SJCRH30 (cell line): ENCODE results near the gene OTUB2. TPM values are rescaled to one million over a fixed set of nuclear protein-coding genes. Genes with fewer than 3 reads are reported as not detected.

Experiments used
- DNase-seq, 2 experiments: peaks; one replicate each; pipeline ENCODE4 v3.0.0-alpha.2; 2015 to 2020
- H3K27ac ChIP-seq: fragments of 250-450 bp; sonication (Bioruptor Pico); 2 replicates; pipeline ENCODE4 v1.5.1; 2020; ENCODE audit warnings: mild to moderate bottlenecking, moderate library complexity
- H3K27me3 ChIP-seq: fragments of 250-450 bp; sonication (Bioruptor Pico); 2 replicates; pipeline ENCODE4 v1.5.1; 2020; ENCODE audit warnings: mild to moderate bottlenecking, moderate library complexity
- H3K36me3 ChIP-seq: fragments of 250-450 bp; sonication (Bioruptor Pico); 2 replicates; pipeline ENCODE4 v1.5.1; 2020; ENCODE audit warnings: mild to moderate bottlenecking, moderate library complexity
- H3K4me1 ChIP-seq: fragments of 250-450 bp; sonication (Bioruptor Pico); 2 replicates; pipeline ENCODE4 v1.5.1; 2020; ENCODE audit warnings: mild to moderate bottlenecking, moderate library complexity
- H3K4me3 ChIP-seq: fragments of 250-450 bp; sonication (Bioruptor Pico); 2 replicates; pipeline ENCODE4 v1.5.1; 2020; ENCODE audit warnings: mild to moderate bottlenecking, moderate library complexity
- H3K9me3 ChIP-seq: fragments of 250-450 bp; sonication (Bioruptor Pico); replicated peaks from 2 replicates; pipeline ENCODE4 v1.5.1; 2020; ENCODE audit warnings: mild to moderate bottlenecking, moderate library complexity
- total RNA-seq: library from RNA; depleted of rRNA; stranded (reverse); fragments of >200 nt; shearing (Covaris generic); gene quantifications from 2 replicates; pipeline ENCODE4 v1.2.3, GENCODE V29; 2014

The OTUB2 gene
- total RNA-seq, 1 experiment from 2014 or later, result 0.55 TPM

- no peaks in the 10 kb centered on the region for H3K9me3 ChIP-seq
- H3K27ac ChIP-seq, result no peak overlapping the region
- H3K36me3 ChIP-seq, result no peaks in the 10 kb centered on the region
- DNase-seq, result no peak
- H3K27me3 ChIP-seq, result no peaks in the 10 kb centered on the region
- H3K4me1 ChIP-seq, result peaks cover 18% of the 10 kb centered on the region
- no peak overlapping the region for H3K4me3 ChIP-seq
Measured at GRCh38 chr14:93989939-93990338, 36.2 kb upstream of the OTUB2 start.

GRCh38 chr14:93991212-93991611 lies 34.9 kb upstream of the OTUB2 start:
- no peak overlapping the region for H3K4me3 ChIP-seq
- no peaks in the 10 kb centered on the region for H3K27me3 ChIP-seq
- no peak overlapping the region for H3K27ac ChIP-seq
- peaks cover 13% of the 10 kb centered on the region for H3K4me1 ChIP-seq
- DNase-seq, result no peak
- H3K9me3 ChIP-seq, result no peaks in the 10 kb centered on the region
- H3K36me3 ChIP-seq, result no peaks in the 10 kb centered on the region

GRCh38 chr14:93991649-93992048 lies 34.5 kb upstream of the OTUB2 start:
- H3K27ac ChIP-seq, result no peak overlapping the region
- H3K4me3 ChIP-seq, result no peak overlapping the region
- no peaks in the 10 kb centered on the region for H3K36me3 ChIP-seq
- DNase-seq, result no peak
- no peaks in the 10 kb centered on the region for H3K9me3 ChIP-seq
- no peaks in the 10 kb centered on the region for H3K27me3 ChIP-seq
- H3K4me1 ChIP-seq, result peaks cover 13% of the 10 kb centered on the region

- Histone ChIP-seq H3K4me3 (no peak overlapping the region), H3K4me1 (peaks cover 4% of the 10 kb centered on the region), H3K9me3 (no peaks in the 10 kb centered on the region), H3K27me3 (no peaks in the 10 kb centered on the region), H3K36me3 (no peaks in the 10 kb centered on the region), H3K27ac (no peak overlapping the region)
- no peak for DNase-seq
Measured at GRCh38 chr14:93993382-93993781, 32.8 kb upstream of the OTUB2 start.

GRCh38 chr14:93994919-93995682 lies 31.0 kb upstream of the OTUB2 start:
- DNase-seq, result peak; percentile 69 to 86
- Histone ChIP-seq H3K27me3 (no peaks in the 10 kb centered on the region), H3K36me3 (no peaks in the 10 kb centered on the region), H3K27ac (no peak overlapping the region), H3K4me1 (peaks cover 4% of the 10 kb centered on the region), H3K9me3 (no peaks in the 10 kb centered on the region), H3K4me3 (no peak overlapping the region)

- no peak for DNase-seq
- H3K27ac ChIP-seq, result no peak overlapping the region
- H3K9me3 ChIP-seq, result no peaks in the 10 kb centered on the region
- H3K27me3 ChIP-seq, result no peaks in the 10 kb centered on the region
- H3K4me1 ChIP-seq, result peaks cover 7% of the 10 kb centered on the region
- no peak overlapping the region for H3K4me3 ChIP-seq
- no peaks in the 10 kb centered on the region for H3K36me3 ChIP-seq
Measured at GRCh38 chr14:93996130-93996695, 29.9 kb upstream of the OTUB2 start.

GRCh38 chr14:93997082-93997481 lies 29.1 kb upstream of the OTUB2 start, which contains the start of gene CCDC197:
TSS of gene CCDC197 (plus strand) at chr14:93997301. CDS start at chr14:93998132, 831 bp downstream.
- Histone ChIP-seq H3K36me3 (no peaks in the 10 kb centered on the region), H3K4me1 (peaks cover 12% of the 10 kb centered on the region)

GRCh38 chr14:93997916-93998870 lies 27.9 kb upstream of the OTUB2 start:
- Histone ChIP-seq H3K27ac (no peak overlapping the region), H3K9me3 (no peaks in the 10 kb centered on the region), H3K4me3 (no peak overlapping the region), H3K4me1 (peaks cover 12% of the 10 kb centered on the region), H3K36me3 (no peaks in the 10 kb centered on the region), H3K27me3 (no peaks in the 10 kb centered on the region)
- peak in 1 of 2 experiments; percentile 38 for DNase-seq

More at GRCh38 chr14:93997082-93997481, 29.1 kb upstream of the OTUB2 start, which contains the start of gene CCDC197:
- no peak within 1 kb of the TSS for H3K4me3 ChIP-seq
- no peaks in the 10 kb centered on the region for H3K27me3 ChIP-seq
- H3K27ac ChIP-seq, result no peak within 1 kb of the TSS
- H3K9me3 ChIP-seq, result no peaks in the 10 kb centered on the region
- no peak for DNase-seq

- Histone ChIP-seq H3K4me3 (no peak overlapping the region), H3K4me1 (peaks cover 12% of the 10 kb centered on the region), H3K27me3 (no peaks in the 10 kb centered on the region), H3K9me3 (no peaks in the 10 kb centered on the region), H3K36me3 (no peaks in the 10 kb centered on the region), H3K27ac (no peak overlapping the region)
- DNase-seq, result no peak
Measured at GRCh38 chr14:93998871-93999403, 27.2 kb upstream of the OTUB2 start.

- no peaks in the 10 kb centered on the region for H3K9me3 ChIP-seq
- no peak overlapping the region for H3K27ac ChIP-seq
- no peaks in the 10 kb centered on the region for H3K36me3 ChIP-seq
- DNase-seq, result no peak
- peaks cover 12% of the 10 kb centered on the region for H3K4me1 ChIP-seq
- H3K27me3 ChIP-seq, result no peaks in the 10 kb centered on the region
- no peak overlapping the region for H3K4me3 ChIP-seq
Measured at GRCh38 chr14:93999573-93999972, 26.6 kb upstream of the OTUB2 start.

- Histone ChIP-seq H3K4me1 (peaks cover 12% of the 10 kb centered on the region), H3K36me3 (no peaks in the 10 kb centered on the region)
- DNase-seq, result no peak
Measured at GRCh38 chr14:94000267-94000666, 25.9 kb upstream of the OTUB2 start.

GRCh38 chr14:94001016-94001415 lies 25.1 kb upstream of the OTUB2 start:
- Histone ChIP-seq H3K36me3 (no peaks in the 10 kb centered on the region), H3K4me3 (no peak overlapping the region), H3K4me1 (peaks cover 8% of the 10 kb centered on the region), H3K27ac (no peak overlapping the region), H3K9me3 (no peaks in the 10 kb centered on the region), H3K27me3 (no peaks in the 10 kb centered on the region)
- peak; percentile 48 to 77 for DNase-seq

More at GRCh38 chr14:94000267-94000666, 25.9 kb upstream of the OTUB2 start:
- Histone ChIP-seq H3K27ac (no peak overlapping the region), H3K4me3 (no peak overlapping the region), H3K9me3 (no peaks in the 10 kb centered on the region), H3K27me3 (no peaks in the 10 kb centered on the region)

- no peaks in the 10 kb centered on the region for H3K27me3 ChIP-seq
- no peak overlapping the region for H3K27ac ChIP-seq
- peaks cover 8% of the 10 kb centered on the region for H3K4me1 ChIP-seq
- H3K4me3 ChIP-seq, result no peak overlapping the region
- H3K9me3 ChIP-seq, result no peaks in the 10 kb centered on the region
- DNase-seq, result peak; percentile 51 to 78
- H3K36me3 ChIP-seq, result no peaks in the 10 kb centered on the region
Measured at GRCh38 chr14:94001501-94002396, 24.4 kb upstream of the OTUB2 start.

- Histone ChIP-seq H3K27ac (no peak overlapping the region), H3K4me3 (no peak overlapping the region), H3K36me3 (no peaks in the 10 kb centered on the region), H3K27me3 (no peaks in the 10 kb centered on the region), H3K4me1 (peaks cover 8% of the 10 kb centered on the region), H3K9me3 (no peaks in the 10 kb centered on the region)
- no peak for DNase-seq
Measured at GRCh38 chr14:94003397-94003796, 22.7 kb upstream of the OTUB2 start.
